Measurements from ENCODE around the gene FTSJ3. TPM values are rescaled to one million over a fixed set of nuclear protein-coding genes. Genes with fewer than 3 reads are reported as not detected.
"Not testable (repeated sequence)": the region's sequence is repeated elsewhere in the genome, so short reads cannot be mapped to it uniquely, and the experiment has no call there.

Gene FTSJ3
- total and polyA plus RNA-seq, 2 of the 13 experiments (the other 11 are each of a cell fraction or from before 2014, with no cell fraction given): 26.0 to 64.2 TPM

DNA sequence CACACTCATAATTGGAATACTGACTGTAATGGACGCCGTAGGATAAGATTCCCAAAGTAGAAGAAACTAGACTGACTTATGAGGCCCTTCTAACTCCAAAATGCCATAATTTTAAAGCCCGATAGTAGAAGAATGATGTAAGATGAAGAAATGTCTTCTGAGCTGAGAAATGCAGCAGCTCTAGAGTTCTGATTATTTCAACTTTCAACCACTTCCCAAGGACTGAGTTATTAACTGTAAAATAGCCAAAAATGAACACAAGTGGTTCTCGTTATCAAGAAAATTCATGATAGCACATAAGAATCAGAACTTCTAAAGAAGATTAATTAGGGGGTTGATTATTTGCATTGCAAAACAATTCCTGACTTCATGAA, 42.8 kb upstream of the FTSJ3 start:
- CTCF ChIA-PET (ENCODE audit: low intra/inter-chr PET ratio, low total read pairs); H3K4me2 ChIP-seq (ENCODE audit: low read depth, low read length); FAIRE-seq; POLR2A ChIA-PET; H3K4me3 ChIP-seq (replicated peaks in 1 of 3; ENCODE audit: insufficient read depth in 1 of 3, low read depth in 2 of 3, low read length in 3 of 3); intact Hi-C loops (cut with micrococcal nuclease; ENCODE audit: unreplicated experiment); H2AFZ ChIP-seq (ENCODE audit: low read length); H4K20me1 ChIP-seq (ENCODE audit: insufficient read depth, low read length); DNase-seq (ENCODE audit: low spot score); ATAC-seq; BruUV-seq (replicated peaks); H3K79me2 ChIP-seq (ENCODE audit: insufficient read depth, low read length); H3K4me1 ChIP-seq (ENCODE audit: insufficient read depth, low read length); H3K9me3 ChIP-seq (ENCODE audit: low read length); H3K9ac ChIP-seq (ENCODE audit: insufficient read depth, low read depth, low read length); H3K27ac ChIP-seq (ENCODE audit: extremely low read length, insufficient read depth, low read length); H3K36me3 ChIP-seq (replicated peaks in 1 of 2; ENCODE audit: control insufficient read depth in 1 of 2, insufficient read depth in 2 of 2, low read length in 2 of 2); in situ Hi-C loops (cut with HindIII; ENCODE audit: extremely low pct_ligation_motif_present, low pct_unique_long_range_greater_than_20kb): not testable (repeated sequence)
- WGBS (ENCODE audit: low lambda C conversion rate): 45% methylated on average over 4 of the region's 4 CpGs
- peaks cover 1 to 12% of the 10 kb centered on the region in 2 experiments; a peak in 3 of 5 replicates for H3K27me3 ChIP-seq (ENCODE audit: control insufficient read depth in 1 of 2, insufficient read depth in 2 of 2, low read length in 2 of 2)

DNA sequence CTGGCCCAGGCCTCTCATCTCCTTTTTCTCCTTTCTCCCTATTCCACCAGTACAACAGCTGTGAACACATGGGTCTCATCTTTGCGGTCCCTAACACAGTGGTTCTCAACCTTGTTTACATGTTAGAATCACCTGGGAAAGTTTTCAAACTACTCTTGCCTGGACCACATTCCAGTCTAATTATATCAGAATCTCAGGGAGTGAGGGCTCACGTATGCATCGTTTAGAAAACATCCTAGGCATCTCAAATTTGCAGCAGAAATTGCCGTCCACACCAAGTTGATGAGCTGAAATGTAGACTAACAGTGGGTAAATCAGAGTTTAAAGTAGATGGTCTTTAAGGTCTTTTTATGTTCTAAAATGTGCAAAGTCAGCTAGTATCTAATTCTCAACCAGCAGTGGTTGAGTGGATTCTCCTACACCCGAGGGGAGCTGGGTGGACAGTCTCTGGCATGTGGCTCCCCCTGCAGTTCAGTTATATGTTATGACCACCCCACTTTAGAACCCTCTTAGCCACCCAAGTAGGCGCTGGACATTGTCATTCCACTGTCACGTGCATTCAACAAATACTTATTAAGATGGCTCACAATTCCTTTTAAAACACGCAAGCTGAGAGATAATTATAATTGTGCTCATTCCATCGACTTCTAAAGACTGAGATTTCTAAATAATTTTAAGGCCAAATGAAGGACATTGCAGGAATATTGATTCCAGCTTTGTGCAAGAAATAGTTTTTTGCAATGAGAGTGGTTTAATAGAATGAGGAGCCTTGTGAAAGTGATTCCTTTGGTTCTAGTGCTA, 42.2 kb upstream of the FTSJ3 start:
- intact Hi-C loops (cut with micrococcal nuclease; ENCODE audit: unreplicated experiment): loop anchor here (10.0 kb wide), 1 partner anchor 445 kb away; no protein-coding TSS in a partner anchor
- DNase-seq (ENCODE audit: low spot score); H3K36me3 ChIP-seq (replicated peaks in 1 of 2; ENCODE audit: control insufficient read depth in 1 of 2, insufficient read depth in 2 of 2, low read length in 2 of 2); H3K9me3 ChIP-seq (ENCODE audit: low read length); in situ Hi-C loops (cut with HindIII; ENCODE audit: extremely low pct_ligation_motif_present, low pct_unique_long_range_greater_than_20kb); H4K20me1 ChIP-seq (ENCODE audit: insufficient read depth, low read length); FAIRE-seq; CTCF ChIA-PET (ENCODE audit: low intra/inter-chr PET ratio, low total read pairs); H3K4me3 ChIP-seq (replicated peaks in 1 of 3; ENCODE audit: insufficient read depth in 1 of 3, low read depth in 2 of 3, low read length in 3 of 3); H3K4me1 ChIP-seq (ENCODE audit: insufficient read depth, low read length); POLR2A ChIA-PET; H3K9ac ChIP-seq (ENCODE audit: insufficient read depth, low read depth, low read length); BruUV-seq (replicated peaks); H2AFZ ChIP-seq (ENCODE audit: low read length); H3K79me2 ChIP-seq (ENCODE audit: insufficient read depth, low read length); H3K4me2 ChIP-seq (ENCODE audit: low read depth, low read length); H3K27ac ChIP-seq (ENCODE audit: extremely low read length, insufficient read depth, low read length): not testable (repeated sequence)
- peak; percentile 26; the same call in 1 of the 2 replicates for TF ChIP-seq CTCF (CRISPR knock-in tag; IDR thresholded peaks at IDR 0.05)
- peak; percentile 74 for TF ChIP-seq MAFF (IDR thresholded peaks at IDR 0.05; ENCODE audit: low read depth, low read length)
- peak; percentile 79 to 85 for TF ChIP-seq MAFK (conservative IDR thresholded peaks at IDR 0.05 in 1 of 2, IDR thresholded peaks at IDR 0.05 in 1 of 2; ENCODE audit: low read length in 2 of 2)
- 13% methylated on average over 9 of the region's 9 CpGs for WGBS (ENCODE audit: low lambda C conversion rate)
- peaks cover 1 to 15% of the 10 kb centered on the region in 2 experiments; a peak in 3 of 5 replicates for H3K27me3 ChIP-seq (ENCODE audit: control insufficient read depth in 1 of 2, insufficient read depth in 2 of 2, low read length in 2 of 2)
- peak; percentile 55 for ATAC-seq

Data from HepG2 (cell line).